HS-27A (cell line): ENCODE results near the gene FGA.
A peak's percentile ranks its signal among the peaks of the same experiment; 100 is the strongest.

Source experiments
- DNase-seq: peaks from one replicate; pipeline ENCODE4 v3.0.0-alpha.2; 2012; ENCODE audit warnings: low read depth, missing footprints

FGA gene

GRCh38 chr4:154590329-154591006 is at the start of gene FGA:
Gene FGA (minus strand): TSS chr4:154590742. CDS start chr4:154590687, 55 bp downstream.
- no peak for DNase-seq

GRCh38 chr4:154634058-154634457 is 43.5 kb upstream of the FGA start:
- DNase-seq = no peak

- DNase-seq = no peak
Observed at GRCh38 chr4:154631828-154632227, 41.3 kb upstream of the FGA start.

- DNase-seq = no peak
Observed at GRCh38 chr4:154630324-154630723, 39.8 kb upstream of the FGA start.

- peak; percentile 15 for DNase-seq
Observed at GRCh38 chr4:154626793-154627484, 36.4 kb upstream of the FGA start.

- no peak for DNase-seq
Observed at GRCh38 chr4:154625971-154626370, 35.4 kb upstream of the FGA start.

- no peak for DNase-seq
Observed at GRCh38 chr4:154623995-154624394, 33.5 kb upstream of the FGA start.

GRCh38 chr4:154623436-154623835 is 32.9 kb upstream of the FGA start:
- DNase-seq = no peak

GRCh38 chr4:154622598-154622997 is 32.1 kb upstream of the FGA start:
- peak; percentile 15 for DNase-seq

- no peak for DNase-seq
Observed at GRCh38 chr4:154620111-154620510, 29.6 kb upstream of the FGA start.

- peak; percentile 31 for DNase-seq
Observed at GRCh38 chr4:154618708-154619315, 28.3 kb upstream of the FGA start.

GRCh38 chr4:154617820-154618317 is 27.3 kb upstream of the FGA start:
- DNase-seq = no peak

GRCh38 chr4:154616731-154617130 is 26.2 kb upstream of the FGA start:
- DNase-seq = no peak

- no peak for DNase-seq
Observed at GRCh38 chr4:154616287-154616686, 25.7 kb upstream of the FGA start.

- no peak for DNase-seq
Observed at GRCh38 chr4:154615211-154615610, 24.7 kb upstream of the FGA start.

GRCh38 chr4:154614306-154614705 is 23.8 kb upstream of the FGA start:
- no peak for DNase-seq

GRCh38 chr4:154612472-154613414 is 22.2 kb upstream of the FGA start, which contains the start of gene FGG:
Gene FGG (minus strand): TSS chr4:154612656. CDS start chr4:154612609, 47 bp downstream.
- no peak for DNase-seq

- DNase-seq = no peak
Observed at GRCh38 chr4:154611833-154612232, 21.3 kb upstream of the FGA start.

GRCh38 chr4:154610582-154610981 is 20.0 kb upstream of the FGA start:
- DNase-seq = no peak

- DNase-seq = no peak
Observed at GRCh38 chr4:154609532-154609931, 19.0 kb upstream of the FGA start.

GRCh38 chr4:154608361-154609252 is 18.1 kb upstream of the FGA start:
- DNase-seq = no peak
